ENCODE data around the gene PLA2G12A. TPM values are rescaled to one million over a fixed set of nuclear protein-coding genes. Genes with fewer than 3 reads are reported as not detected.

The PLA2G12A gene
- total and polyA plus RNA-seq, 2 donors (not counting 1 experiment from before 2014, with no cell fraction given) = 15.9 to 18.0 TPM

DNA sequence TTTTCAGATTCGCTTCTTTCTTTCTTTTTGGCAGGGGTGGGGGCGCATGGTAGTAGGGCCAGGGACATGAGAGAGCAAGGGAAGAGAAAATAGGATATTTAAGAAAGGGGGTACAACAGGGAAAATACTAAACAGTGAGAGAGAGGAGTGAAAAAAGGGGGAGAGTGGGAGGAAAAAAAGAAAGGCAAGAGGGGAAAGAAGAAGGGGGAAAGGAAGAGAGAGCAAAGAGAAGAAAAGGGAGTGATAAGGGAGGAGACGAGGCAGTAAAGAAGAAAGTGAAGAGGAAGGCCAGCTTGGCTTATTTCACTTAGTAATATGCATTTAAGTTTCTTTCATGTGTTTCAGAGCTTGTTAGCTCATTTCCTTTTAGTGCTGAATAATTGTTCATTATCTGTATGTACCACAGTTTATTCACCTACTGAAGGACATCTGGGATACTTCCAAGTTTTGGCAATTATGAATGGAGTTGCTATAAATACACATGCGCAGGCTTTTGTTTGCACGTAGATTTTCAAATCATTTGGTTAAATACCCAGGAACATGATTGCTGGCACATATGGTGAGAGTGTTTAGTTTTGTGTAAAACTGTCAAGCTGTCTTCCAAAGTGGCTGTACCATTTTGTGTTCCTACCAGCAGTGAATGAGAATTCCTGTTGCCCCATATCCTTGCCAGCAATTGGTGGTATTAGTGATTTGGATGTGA lies 63.9 kb downstream of the PLA2G12A start:
- Histone ChIP-seq H3K27me3 (ENCODE audit: control insufficient read depth, insufficient read depth, low read length) (no peaks in the 10 kb centered on the region), H2AFZ (ENCODE audit: low read length) (no peak overlapping the region), H4K20me1 (ENCODE audit: control insufficient read depth, extremely low read depth, insufficient read depth, low read length) (no peaks in the 10 kb centered on the region), H3K4me2 (ENCODE audit: extremely low read depth, insufficient read depth, low read length) (no peak overlapping the region), H3K4me1 (ENCODE audit: control insufficient read depth, extremely low read depth, insufficient read depth, low read length) (no peaks in the 10 kb centered on the region), H3K9me3 (ENCODE audit: control insufficient read depth, insufficient read depth, low read depth, low read length) (no peaks in the 10 kb centered on the region), H3K36me3 (ENCODE audit: control insufficient read depth, insufficient read depth, low read length) (no peaks in the 10 kb centered on the region), H3K27ac (ENCODE audit: insufficient read depth, low read length) (no peak overlapping the region), H3K9ac (ENCODE audit: insufficient read depth, low read length) (no peak overlapping the region), H3K79me2 (ENCODE audit: control insufficient read depth, insufficient read depth, low read length) (no peaks in the 10 kb centered on the region), H3K4me3 (replicated peaks in 1 of 4; ENCODE audit: control extremely low read depth in 1 of 4, insufficient read depth in 1 of 4, low read depth in 3 of 4, low read length in 4 of 4) (no peak overlapping the region)
- TF ChIP-seq, protein P1, sequence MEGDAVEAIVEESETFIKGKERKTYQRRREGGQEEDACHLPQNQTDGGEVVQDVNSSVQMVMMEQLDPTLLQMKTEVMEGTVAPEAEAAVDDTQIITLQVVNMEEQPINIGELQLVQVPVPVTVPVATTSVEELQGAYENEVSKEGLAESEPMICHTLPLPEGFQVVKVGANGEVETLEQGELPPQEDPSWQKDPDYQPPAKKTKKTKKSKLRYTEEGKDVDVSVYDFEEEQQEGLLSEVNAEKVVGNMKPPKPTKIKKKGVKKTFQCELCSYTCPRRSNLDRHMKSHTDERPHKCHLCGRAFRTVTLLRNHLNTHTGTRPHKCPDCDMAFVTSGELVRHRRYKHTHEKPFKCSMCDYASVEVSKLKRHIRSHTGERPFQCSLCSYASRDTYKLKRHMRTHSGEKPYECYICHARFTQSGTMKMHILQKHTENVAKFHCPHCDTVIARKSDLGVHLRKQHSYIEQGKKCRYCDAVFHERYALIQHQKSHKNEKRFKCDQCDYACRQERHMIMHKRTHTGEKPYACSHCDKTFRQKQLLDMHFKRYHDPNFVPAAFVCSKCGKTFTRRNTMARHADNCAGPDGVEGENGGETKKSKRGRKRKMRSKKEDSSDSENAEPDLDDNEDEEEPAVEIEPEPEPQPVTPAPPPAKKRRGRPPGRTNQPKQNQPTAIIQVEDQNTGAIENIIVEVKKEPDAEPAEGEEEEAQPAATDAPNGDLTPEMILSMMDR (conservative IDR thresholded peaks at IDR 0.05 in 1 of 2, IDR thresholded peaks at IDR 0.05 in 1 of 2; ENCODE audit: low read depth in 1 of 2, low read length in 2 of 2) = no peak
- no peak for TF ChIP-seq EZH2 (IDR thresholded peaks at IDR 0.05; ENCODE audit: low read length, missing control alignments)
- DNase-seq (ENCODE audit: low read depth in 2 of 2) = no peak

DNA sequence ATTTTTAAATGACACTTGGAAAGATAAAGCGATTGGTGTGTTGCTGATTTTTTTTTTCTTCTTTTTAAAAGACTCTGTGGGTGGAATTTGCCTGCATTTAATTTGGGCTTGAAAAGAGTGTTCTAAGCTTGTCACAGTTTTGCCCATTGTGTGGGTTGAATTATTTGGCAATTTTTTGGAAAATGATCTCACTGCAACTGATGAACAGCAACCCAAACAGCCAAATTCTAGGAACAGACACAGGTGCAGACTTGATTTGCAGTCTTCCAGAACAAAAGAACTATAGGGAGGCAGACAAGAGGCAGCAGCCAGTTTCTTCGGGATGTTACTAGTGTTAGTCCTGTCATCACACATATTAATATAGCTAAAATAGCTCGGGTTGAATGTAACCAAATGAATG lies 67.1 kb downstream of the PLA2G12A start:
- DNase-seq (ENCODE audit: low read depth in 2 of 2) = no peak
- Histone ChIP-seq H3K36me3 (ENCODE audit: control insufficient read depth, insufficient read depth, low read length) (no peaks in the 10 kb centered on the region), H4K20me1 (ENCODE audit: control insufficient read depth, extremely low read depth, insufficient read depth, low read length) (no peaks in the 10 kb centered on the region), H3K4me1 (ENCODE audit: control insufficient read depth, extremely low read depth, insufficient read depth, low read length) (no peaks in the 10 kb centered on the region), H3K9me3 (ENCODE audit: control insufficient read depth, insufficient read depth, low read depth, low read length) (no peaks in the 10 kb centered on the region), H3K4me3 (replicated peaks in 1 of 4; ENCODE audit: control extremely low read depth in 1 of 4, insufficient read depth in 1 of 4, low read depth in 3 of 4, low read length in 4 of 4) (no peak overlapping the region), H3K79me2 (ENCODE audit: control insufficient read depth, insufficient read depth, low read length) (no peaks in the 10 kb centered on the region), H2AFZ (ENCODE audit: low read length) (no peak overlapping the region), H3K4me2 (ENCODE audit: extremely low read depth, insufficient read depth, low read length) (no peak overlapping the region), H3K9ac (ENCODE audit: insufficient read depth, low read length) (no peak overlapping the region), H3K27me3 (ENCODE audit: control insufficient read depth, insufficient read depth, low read length) (no peaks in the 10 kb centered on the region), H3K27ac (ENCODE audit: insufficient read depth, low read length) (no peak overlapping the region)
- no peak for TF ChIP-seq EZH2 (IDR thresholded peaks at IDR 0.05; ENCODE audit: low read length, missing control alignments)
- TF ChIP-seq, protein P1 (conservative IDR thresholded peaks at IDR 0.05 in 1 of 2, IDR thresholded peaks at IDR 0.05 in 1 of 2; ENCODE audit: low read depth in 1 of 2, low read length in 2 of 2) = no peak

DNA sequence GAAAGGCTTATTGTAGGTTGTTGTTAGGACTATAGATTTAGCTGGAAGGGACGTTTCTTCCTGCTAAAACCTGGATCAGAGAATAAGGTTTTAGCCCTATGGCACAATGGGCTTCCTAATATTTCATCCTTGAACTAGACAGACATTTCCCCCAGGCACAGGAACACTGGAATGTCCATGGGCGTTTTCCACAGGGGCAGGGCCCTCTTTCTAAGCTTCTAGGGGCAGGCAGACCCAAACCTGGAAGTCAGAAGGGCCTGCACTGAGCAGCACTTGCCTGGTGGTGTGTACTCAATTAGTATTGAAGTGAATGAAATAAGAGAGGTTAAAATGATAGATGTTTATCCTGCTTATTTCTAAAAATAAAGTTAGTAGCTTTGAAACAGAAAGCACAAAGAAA lies 67.8 kb downstream of the PLA2G12A start:
- Histone ChIP-seq H3K9ac (ENCODE audit: insufficient read depth, low read length) (no peak overlapping the region), H2AFZ (ENCODE audit: low read length) (no peak overlapping the region), H3K79me2 (ENCODE audit: control insufficient read depth, insufficient read depth, low read length) (no peaks in the 10 kb centered on the region), H3K4me1 (ENCODE audit: control insufficient read depth, extremely low read depth, insufficient read depth, low read length) (no peaks in the 10 kb centered on the region), H3K9me3 (ENCODE audit: control insufficient read depth, insufficient read depth, low read depth, low read length) (no peaks in the 10 kb centered on the region), H3K4me2 (ENCODE audit: extremely low read depth, insufficient read depth, low read length) (no peak overlapping the region), H3K4me3 (replicated peaks in 1 of 4; ENCODE audit: control extremely low read depth in 1 of 4, insufficient read depth in 1 of 4, low read depth in 3 of 4, low read length in 4 of 4) (no peak overlapping the region), H3K27ac (ENCODE audit: insufficient read depth, low read length) (no peak overlapping the region), H4K20me1 (ENCODE audit: control insufficient read depth, extremely low read depth, insufficient read depth, low read length) (no peaks in the 10 kb centered on the region), H3K36me3 (ENCODE audit: control insufficient read depth, insufficient read depth, low read length) (no peaks in the 10 kb centered on the region), H3K27me3 (ENCODE audit: control insufficient read depth, insufficient read depth, low read length) (no peaks in the 10 kb centered on the region)
- TF ChIP-seq EZH2 (IDR thresholded peaks at IDR 0.05; ENCODE audit: low read length, missing control alignments) = no peak
- TF ChIP-seq, protein P1 (conservative IDR thresholded peaks at IDR 0.05 in 1 of 2, IDR thresholded peaks at IDR 0.05 in 1 of 2; ENCODE audit: low read depth in 1 of 2, low read length in 2 of 2) = no peak
- DNase-seq (ENCODE audit: low read depth in 2 of 2) = no peak

Other genes starting within 250 kb of the PLA2G12A start
- 20.3 and 20.6 TPM in 2 replicates for gene MCUB, start 169.8 kb downstream of the PLA2G12A start, total RNA-seq
- 19.0 and 27.4 TPM in 2 replicates for gene MCUB, start 169.8 kb downstream of the PLA2G12A start, polyA plus RNA-seq
- 31.3 and 33.5 TPM in 2 replicates for gene CASP6, start 26.6 kb downstream of the PLA2G12A start, total RNA-seq
- 44.7 and 45.5 TPM in 2 replicates for gene CASP6, start 26.6 kb downstream of the PLA2G12A start, polyA plus RNA-seq
- gene CFI, start 71.9 kb upstream of the PLA2G12A start, total RNA-seq = 10.2 and 36.0 TPM in 2 replicates
- 5.9 and 18.2 TPM in 2 replicates for gene CFI, start 71.9 kb upstream of the PLA2G12A start, polyA plus RNA-seq
- 2.5 and 2.6 TPM in 2 replicates for gene GAR1, start 85.7 kb upstream of the PLA2G12A start, total RNA-seq
- 20.3 and 22.0 TPM in 2 replicates for gene GAR1, start 85.7 kb upstream of the PLA2G12A start, polyA plus RNA-seq
- under 0.01 TPM in 2 replicates for gene RRH, start 97.9 kb upstream of the PLA2G12A start, total RNA-seq
- 0.07 and 0.08 TPM in 2 replicates for gene RRH, start 97.9 kb upstream of the PLA2G12A start, polyA plus RNA-seq
- gene LRIT3, start 118.0 kb upstream of the PLA2G12A start, total RNA-seq = under 0.01 TPM in 2 replicates
- 0.01 TPM in 2 replicates for gene LRIT3, start 118.0 kb upstream of the PLA2G12A start, polyA plus RNA-seq
- 0.26 and 0.83 TPM in 2 replicates for gene EGF, start 182.8 kb upstream of the PLA2G12A start, total RNA-seq
- 0.07 and 0.59 TPM in 2 replicates for gene EGF, start 182.8 kb upstream of the PLA2G12A start, polyA plus RNA-seq

Measured in fibroblast of lung (primary cell).